NCI-H748 treated with DMSO at 0.1 percent for 48 hours (cell line): ENCODE data around the gene SORBS2.
A peak's percentile ranks its signal among the peaks of the same experiment; 100 is the strongest.
"Not testable (repeated sequence)": the region's sequence is repeated elsewhere in the genome, so short reads cannot be mapped to it uniquely, and the experiment has no call there.

ENCODE experiments used
- DNase-seq: peaks from one replicate; lab custom pipeline; 2025; lab: John Stamatoyannopoulos, UW

Gene SORBS2

GRCh38 chr4:185811509-185812364 is at the start of gene SORBS2:
TSS of gene SORBS2 (minus strand) at chr4:185812194. CDS start at chr4:185690571, 121,623 bp downstream.
- peak; percentile 65 for DNase-seq

GRCh38 chr4:185859111-185859510 is 47.1 kb upstream of the SORBS2 start:
- DNase-seq = no peak

- DNase-seq = not testable (repeated sequence)
These were observed 45.6 kb upstream of the SORBS2 start for GRCh38 chr4:185857561-185857960.

GRCh38 chr4:185853841-185854240 is 41.8 kb upstream of the SORBS2 start:
- DNase-seq = no peak

- DNase-seq = no peak
These were observed 41.0 kb upstream of the SORBS2 start for GRCh38 chr4:185852961-185853360.

GRCh38 chr4:185849664-185850550 is 37.9 kb upstream of the SORBS2 start:
- DNase-seq = no peak

- peak; percentile 19 for DNase-seq
These were observed 35.5 kb upstream of the SORBS2 start for GRCh38 chr4:185847352-185848097.

- DNase-seq = no peak
These were observed 34.6 kb upstream of the SORBS2 start for GRCh38 chr4:185846505-185847150.

- no peak for DNase-seq
These were observed 34.0 kb upstream of the SORBS2 start for GRCh38 chr4:185845966-185846365.

GRCh38 chr4:185841451-185841850 is 29.5 kb upstream of the SORBS2 start:
- DNase-seq = no peak

GRCh38 chr4:185840953-185841352 is 29.0 kb upstream of the SORBS2 start:
- no peak for DNase-seq

GRCh38 chr4:185840201-185840600 is 28.2 kb upstream of the SORBS2 start:
- no peak for DNase-seq

GRCh38 chr4:185839770-185840169 is 27.8 kb upstream of the SORBS2 start:
- no peak for DNase-seq

- DNase-seq = no peak
These were observed 27.3 kb upstream of the SORBS2 start for GRCh38 chr4:185839194-185839712.

GRCh38 chr4:185838514-185839193 is 26.7 kb upstream of the SORBS2 start:
- DNase-seq = no peak

GRCh38 chr4:185838104-185838452 is 26.1 kb upstream of the SORBS2 start:
- DNase-seq = no peak

- no peak for DNase-seq
These were observed 25.6 kb upstream of the SORBS2 start for GRCh38 chr4:185837415-185838103.

GRCh38 chr4:185836241-185837084 is 24.5 kb upstream of the SORBS2 start:
- DNase-seq = peak; percentile 79

- DNase-seq = no peak
These were observed 23.8 kb upstream of the SORBS2 start for GRCh38 chr4:185835814-185836213.
